K562 (cell line): Measurements from ENCODE around the gene GABARAP. TPM values are rescaled to one million over a fixed set of nuclear protein-coding genes. Genes with fewer than 3 reads are reported as not detected.

Source experiments
- ELF4 ChIP-seq: fragments of 450-650 bp; formaldehyde crosslinking; IDR thresholded peaks from 2 replicates; pipeline ENCODE4 v1.4.0; 2022; ENCODE audit warnings: missing genetic modification characterization
- JUND ChIP-seq, 2 experiments: IDR thresholded peaks; 2 replicates in 1 of 2; 3 replicates in 1 of 2; pipeline ENCODE4 v1.6.1; 2011; ENCODE audit warnings: borderline replicate concordance in 2 of 2, low read depth in 2 of 2, low read length in 2 of 2, improper control_type of control experiment in 1 of 2, missing biosample characterization in 1 of 2, missing genetic modification characterization in 1 of 2, missing genetic modification reagents in 1 of 2
- MITF ChIP-seq: IDR thresholded peaks from 2 replicates; pipeline ENCODE4 v1.6.1; 2014; ENCODE audit warnings: antibody characterized with exemption
- MLX ChIP-seq, 2 experiments: fragments of 450-650 bp in 1 of 2; sonication (generic) in 1 of 2; formaldehyde crosslinking; conservative IDR thresholded peaks; 2 replicates each; pipeline versions ENCODE4 v1.4.0 to v1.8.1; 2020 to 2022; ENCODE audit warnings: mild to moderate bottlenecking in 1 of 2, missing genetic modification reagents in 1 of 2
- MTA2 ChIP-seq: fragments of 450-650 bp; IDR thresholded peaks from 2 replicates; pipeline ENCODE4 v1.6.1; 2016; ENCODE audit warnings: low read depth
- MYC ChIP-seq, 2 experiments: fragments of 250-450 bp in 1 of 2; sonication (Bioruptor Pico) in 1 of 2; IDR thresholded peaks; 2 replicates each; pipeline versions ENCODE4 v1.5.1 to v1.6.1; 2012 to 2021; ENCODE audit warnings: low read depth in 2 of 2, borderline replicate concordance in 1 of 2, improper control_type of control experiment in 1 of 2, low read length in 1 of 2, mild to moderate bottlenecking in 1 of 2, moderate library complexity in 1 of 2
- NONO ChIP-seq, 2 experiments: fragments of 200-400 bp in 1 of 2; fragments of 450-650 bp in 1 of 2; formaldehyde crosslinking in 1 of 2; IDR thresholded peaks; 2 replicates each; pipeline ENCODE4 v1.6.1; 2017; ENCODE audit warnings: low read depth in 2 of 2, mild to moderate bottlenecking in 2 of 2, moderate library complexity in 2 of 2, low read length in 1 of 2
- RAD51 ChIP-seq: fragments of 450-650 bp; IDR thresholded peaks from 2 replicates; pipeline ENCODE4 v1.7.1; 2016; ENCODE audit warnings: low read depth, mild to moderate bottlenecking, borderline replicate concordance
- SRSF1 ChIP-seq: fragments of 200-400 bp; formaldehyde crosslinking; IDR thresholded peaks from 2 replicates; pipeline ENCODE4 v1.6.1; 2017; ENCODE audit warnings: mild to moderate bottlenecking, low read depth, low read length, moderate library complexity
- STAG1 ChIP-seq: sonication (generic); formaldehyde crosslinking; IDR thresholded peaks from 2 replicates; pipeline ENCODE4 v1.5.0; 2020; ENCODE audit warnings: missing genetic modification reagents, borderline replicate concordance
- TAF1 ChIP-seq: IDR thresholded peaks from 2 replicates; pipeline ENCODE4 v1.6.1; 2011; ENCODE audit warnings: mild to moderate bottlenecking, low read length, moderate library complexity; ENCODE audit not compliant: insufficient read depth, control insufficient read depth, severe bottlenecking; ENCODE audit errors: extremely low read depth
- TEAD2 ChIP-seq: fragments of 450-650 bp; IDR thresholded peaks from 2 replicates; pipeline ENCODE4 v1.6.1; 2016; ENCODE audit warnings: missing genetic modification characterization, control low read depth, missing compliant biosample characterization
- VEZF1 ChIP-seq: fragments of 200-800 bp; sonication (Bioruptor generic); IDR thresholded peaks from 2 replicates; pipeline ENCODE4 v1.6.1; 2017; ENCODE audit warnings: missing genetic modification characterization, missing compliant biosample characterization
- ZNF3 ChIP-seq: fragments of 250-450 bp; sonication (Bioruptor Pico); IDR thresholded peaks from 2 replicates; pipeline ENCODE4 v1.5.0; 2021; ENCODE audit warnings: mild to moderate bottlenecking, moderate library complexity
- ZNF347 ChIP-seq: fragments of 450-650 bp; formaldehyde crosslinking; IDR thresholded peaks from 2 replicates; pipeline ENCODE4 v1.4.0; 2020; ENCODE audit warnings: low read depth, mild to moderate bottlenecking, moderate library complexity
- ZNF436 ChIP-seq: fragments of 250-450, 450-650 bp; sonication (Bioruptor Pico); formaldehyde crosslinking; IDR thresholded peaks from 2 replicates; pipeline ENCODE4 v1.7.0; 2020; ENCODE audit warnings: mild to moderate bottlenecking
- ZNF445 ChIP-seq: fragments of 250-450 bp; sonication (Bioruptor Pico); IDR thresholded peaks from 2 replicates; pipeline ENCODE4 v1.4.0; 2020; ENCODE audit warnings: low read depth, mild to moderate bottlenecking, moderate library complexity
- ZNF512 ChIP-seq: IDR thresholded peaks from 2 replicates; pipeline ENCODE4 v1.6.1; 2016; ENCODE audit warnings: missing genetic modification characterization, missing compliant biosample characterization
- polyA plus RNA-seq, 8 experiments: library from polyadenylated mRNA; depleted of rRNA in 4 of 8; stranded (reverse) in 5 of 8; unstranded in 3 of 8; fragments of >200 nt; fragmentation: Nextera tagmentation in 2 of 8; fragmentation: Illumina TruSeq in 1 of 8; extraction: Ambion mirVana in 2 of 8; extraction: Trizol in 1 of 8; gene quantifications; 2 replicates each; pipeline versions ENCODE4 v1.2.1 to v1.2.3, GENCODE V29; 2011 to 2014; ENCODE audit warnings: inconsistent platforms in 1 of 8, missing spikeins in 1 of 8
- total RNA-seq, 7 experiments: library from RNA; depleted of rRNA in 6 of 7; stranded (reverse); fragments of >200 nt in 6 of 7; fragmentation: Illumina TruSeq in 2 of 7; extraction: Trizol in 2 of 7; gene quantifications; 2 replicates each; pipeline versions ENCODE4 v1.2.1 to v1.2.3, GENCODE V29; 2011 to 2021; ENCODE audit warnings: low replicate concordance in 1 of 7
- TF ChIP-seq, protein P1 (sequence below): IDR thresholded peaks from 2 replicates; pipeline ENCODE4 v1.6.1; 2012; ENCODE audit warnings: low read depth, low read length, improper control_type of control experiment, borderline replicate concordance

Gene GABARAP
- total and polyA plus RNA-seq, 9 of the 15 experiments (the other 6 are each of a cell fraction or from before 2014, with no cell fraction given): 47.5 to 373 (median 152) TPM

DNA sequence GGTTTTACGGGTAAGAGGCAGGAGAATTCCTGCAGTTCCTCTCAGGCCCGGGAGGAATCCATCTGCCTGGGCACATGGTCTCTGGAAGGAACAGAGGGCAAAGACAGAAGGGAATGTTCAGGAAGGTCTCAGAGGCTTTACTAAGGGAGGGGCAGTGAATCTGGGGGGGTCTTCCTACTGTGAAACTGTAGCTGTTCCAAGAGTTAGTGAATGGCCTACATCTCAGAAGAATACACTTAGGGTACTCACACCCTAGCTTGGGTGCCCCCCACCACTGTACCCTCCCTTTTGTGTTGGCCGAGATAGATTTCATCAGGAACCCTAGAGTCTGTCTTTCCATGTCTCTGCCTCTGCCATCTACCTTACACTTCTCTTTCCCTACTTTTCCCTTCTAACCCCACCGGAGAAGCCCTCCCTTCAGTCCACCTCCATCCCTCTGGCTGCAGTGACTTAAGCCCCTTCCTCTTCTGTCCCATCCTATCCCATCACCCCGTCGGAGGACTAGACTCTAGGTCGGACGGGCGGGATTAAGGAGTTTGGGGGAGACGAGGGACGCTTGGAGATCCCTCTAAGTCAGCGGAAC lies 22.9 kb downstream of the GABARAP start (continued):
- TF ChIP-seq MITF (no peak), TAF1 (no peak), VEZF1 (CRISPR knock-in tag) (0 out of 2 replicates have a peak, but pooled peaks have one; percentile 7), ZNF3 (CRISPR knock-in tag) (no peak), ZNF347 (no peak), ZNF512 (tag) (no peak), MTA2 (no peak), JUND (IDR thresholded peaks at IDR 0.05; ENCODE audit: borderline replicate concordance, low read depth, low read length) (no peak), JUND (tag; IDR thresholded peaks at IDR 0.05; ENCODE audit: borderline replicate concordance, low read depth, low read length) (no peak), TEAD2 (tag) (no peak), MYC (IDR thresholded peaks at IDR 0.05; ENCODE audit: low read depth, low read length) (no peak), MYC (CRISPR knock-in tag; IDR thresholded peaks at IDR 0.05; ENCODE audit: borderline replicate concordance, low read depth) (no peak), ZNF436 (0 out of 2 replicates have a peak, but pooled peaks have one; percentile 5), RAD51 (no peak), ELF4 (CRISPR knock-in tag) (0 out of 2 replicates have a peak, but pooled peaks have one; percentile 17), ZNF445 (CRISPR knock-in tag) (no peak), SRSF1 (no peak), NONO (IDR thresholded peaks at IDR 0.05; ENCODE audit: low read depth in 2 of 2, low read length in 1 of 2) (no peak), MLX (CRISPR knock-in tag; conservative IDR thresholded peaks at IDR 0.05) (no peak), STAG1 (CRISPR knock-in tag) (no peak)
- TF ChIP-seq, protein P1, sequence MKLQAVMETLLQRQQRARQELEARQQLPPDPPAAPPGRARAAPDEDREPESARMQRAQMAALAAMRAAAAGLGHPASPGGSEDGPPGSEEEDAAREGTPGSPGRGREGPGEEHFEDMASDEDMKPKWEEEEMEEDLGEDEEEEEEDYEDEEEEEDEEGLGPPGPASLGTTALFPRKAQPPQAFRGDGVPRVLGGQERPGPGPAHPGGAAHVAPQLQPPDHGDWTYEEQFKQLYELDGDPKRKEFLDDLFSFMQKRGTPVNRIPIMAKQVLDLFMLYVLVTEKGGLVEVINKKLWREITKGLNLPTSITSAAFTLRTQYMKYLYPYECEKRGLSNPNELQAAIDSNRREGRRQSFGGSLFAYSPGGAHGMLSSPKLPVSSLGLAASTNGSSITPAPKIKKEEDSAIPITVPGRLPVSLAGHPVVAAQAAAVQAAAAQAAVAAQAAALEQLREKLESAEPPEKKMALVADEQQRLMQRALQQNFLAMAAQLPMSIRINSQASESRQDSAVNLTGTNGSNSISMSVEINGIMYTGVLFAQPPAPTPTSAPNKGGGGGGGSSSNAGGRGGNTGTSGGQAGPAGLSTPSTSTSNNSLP: no peak
